GM10266 (cell line): ENCODE data around the gene ALPG.

Experiments
- DNase-seq: peaks from one replicate; pipeline ENCODE4 v3.0.0; 2012; ENCODE audit errors: extremely low spot score
- TF ChIP-seq, protein P1 (sequence below): IDR thresholded peaks from 2 replicates; pipeline ENCODE4 v1.5.1; 2012; ENCODE audit warnings: mild to moderate bottlenecking, low read depth; ENCODE audit not compliant: control insufficient read depth, insufficient read depth; ENCODE audit errors: missing control alignments

Gene ALPG

DNA sequence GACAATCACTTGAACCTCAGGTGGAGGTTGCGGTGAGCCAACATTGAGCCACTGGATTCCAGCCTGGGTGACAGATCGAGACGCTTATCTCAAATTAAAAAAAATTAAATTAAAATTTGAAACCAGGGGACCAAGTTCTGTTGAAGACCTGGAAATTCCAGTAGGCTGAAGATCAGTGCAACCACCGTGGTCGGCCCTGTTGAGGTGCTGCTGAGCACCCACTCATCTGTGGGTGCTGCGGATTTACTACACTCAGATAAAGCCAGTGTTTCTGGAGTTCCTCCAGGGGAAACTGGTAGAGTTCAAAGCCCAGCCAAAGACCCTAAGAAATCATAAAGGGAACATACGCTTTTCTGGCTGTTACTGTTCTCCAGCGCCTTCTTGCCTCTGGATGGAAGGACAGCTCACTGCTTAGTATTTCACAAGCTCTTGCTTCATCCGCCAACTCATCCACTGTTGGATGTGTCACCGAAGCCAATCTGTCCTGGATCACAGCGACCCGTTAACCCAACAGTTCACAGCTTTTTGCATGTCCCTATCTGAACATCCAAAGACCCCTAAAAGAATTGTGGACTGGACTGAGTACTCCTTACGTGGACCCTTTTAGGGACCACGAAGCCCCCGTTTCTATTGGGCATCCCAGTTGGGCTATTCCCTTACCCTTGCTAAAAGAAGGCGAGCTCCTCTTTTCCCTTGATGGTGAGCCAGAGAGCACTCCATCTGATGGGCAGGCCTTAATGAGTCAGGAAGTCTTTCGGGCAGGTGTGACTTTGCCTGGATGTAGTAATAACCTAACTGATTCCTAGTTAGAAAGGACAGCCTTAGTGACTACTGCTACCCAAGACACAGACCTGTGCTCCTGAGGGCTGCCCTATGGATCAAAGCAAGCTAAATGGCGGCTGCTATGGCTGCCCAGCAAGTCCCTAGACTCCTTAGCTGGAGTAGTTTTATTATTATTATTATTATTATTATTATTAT is 34.1 kb upstream of the ALPG start:
- TF ChIP-seq, protein P1, sequence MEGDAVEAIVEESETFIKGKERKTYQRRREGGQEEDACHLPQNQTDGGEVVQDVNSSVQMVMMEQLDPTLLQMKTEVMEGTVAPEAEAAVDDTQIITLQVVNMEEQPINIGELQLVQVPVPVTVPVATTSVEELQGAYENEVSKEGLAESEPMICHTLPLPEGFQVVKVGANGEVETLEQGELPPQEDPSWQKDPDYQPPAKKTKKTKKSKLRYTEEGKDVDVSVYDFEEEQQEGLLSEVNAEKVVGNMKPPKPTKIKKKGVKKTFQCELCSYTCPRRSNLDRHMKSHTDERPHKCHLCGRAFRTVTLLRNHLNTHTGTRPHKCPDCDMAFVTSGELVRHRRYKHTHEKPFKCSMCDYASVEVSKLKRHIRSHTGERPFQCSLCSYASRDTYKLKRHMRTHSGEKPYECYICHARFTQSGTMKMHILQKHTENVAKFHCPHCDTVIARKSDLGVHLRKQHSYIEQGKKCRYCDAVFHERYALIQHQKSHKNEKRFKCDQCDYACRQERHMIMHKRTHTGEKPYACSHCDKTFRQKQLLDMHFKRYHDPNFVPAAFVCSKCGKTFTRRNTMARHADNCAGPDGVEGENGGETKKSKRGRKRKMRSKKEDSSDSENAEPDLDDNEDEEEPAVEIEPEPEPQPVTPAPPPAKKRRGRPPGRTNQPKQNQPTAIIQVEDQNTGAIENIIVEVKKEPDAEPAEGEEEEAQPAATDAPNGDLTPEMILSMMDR = no peak
- DNase-seq = no peak

DNA sequence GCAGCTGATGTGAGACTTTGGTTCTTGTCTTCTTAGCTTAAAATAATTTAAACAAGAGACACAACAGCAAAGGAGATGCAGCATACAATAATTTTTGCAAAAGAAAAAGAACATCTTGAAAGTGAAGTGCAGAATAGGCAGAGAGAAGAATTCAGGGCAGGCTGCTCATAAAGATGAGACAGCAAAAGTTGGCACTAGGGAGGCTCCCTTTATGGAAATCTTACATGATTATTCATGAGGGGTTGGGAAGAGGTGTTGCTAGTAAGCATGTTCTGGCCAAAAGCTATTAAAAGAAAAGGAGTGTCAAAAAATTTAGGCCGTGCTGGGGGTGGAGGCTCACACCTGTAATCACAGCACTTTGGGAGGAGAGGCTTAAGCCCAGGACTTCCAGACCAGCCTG is 32.3 kb upstream of the ALPG start:
- DNase-seq = no peak
- TF ChIP-seq, protein P1 = no peak

DNA sequence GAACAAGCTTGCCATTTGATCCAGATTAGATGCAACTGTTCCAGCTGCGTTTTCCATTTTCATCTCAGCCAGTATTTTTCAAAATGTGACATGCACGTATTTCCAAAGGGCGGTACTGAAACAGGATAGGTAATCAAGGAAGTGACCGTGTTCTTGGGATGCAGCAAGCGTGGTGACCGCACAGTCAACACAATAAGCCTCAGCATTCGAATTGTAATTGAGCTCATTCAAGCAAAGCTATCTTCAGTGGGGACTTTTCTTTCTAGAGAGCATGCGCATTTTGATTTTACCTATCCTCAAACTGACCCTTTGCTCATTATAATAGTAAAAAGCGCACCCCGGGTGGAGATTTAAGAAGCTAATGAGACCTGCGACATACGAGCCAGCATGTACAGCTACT is 31.5 kb upstream of the ALPG start:
- TF ChIP-seq, protein P1 = no peak
- no peak for DNase-seq

DNA sequence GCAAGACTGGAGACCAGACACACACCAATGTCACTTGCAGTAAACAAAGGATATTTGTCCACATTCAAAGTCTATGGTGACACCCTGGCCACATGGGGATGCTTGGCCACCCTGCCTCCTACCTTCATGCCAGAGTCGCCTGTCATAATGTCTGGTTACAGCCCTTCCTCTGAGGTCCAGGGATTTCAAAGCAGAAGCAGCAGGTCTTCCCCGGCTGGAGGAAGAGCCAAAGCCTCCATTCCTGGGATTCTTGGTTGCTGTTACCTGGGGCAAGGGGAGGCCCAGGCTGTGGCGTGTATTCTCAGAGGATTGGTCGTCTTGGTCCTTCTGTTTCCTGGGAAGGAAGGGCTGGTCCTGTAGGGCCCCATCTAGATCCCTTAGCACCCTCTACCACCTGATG is 30.4 kb upstream of the ALPG start:
- no peak for DNase-seq
- TF ChIP-seq, protein P1 = no peak

DNA sequence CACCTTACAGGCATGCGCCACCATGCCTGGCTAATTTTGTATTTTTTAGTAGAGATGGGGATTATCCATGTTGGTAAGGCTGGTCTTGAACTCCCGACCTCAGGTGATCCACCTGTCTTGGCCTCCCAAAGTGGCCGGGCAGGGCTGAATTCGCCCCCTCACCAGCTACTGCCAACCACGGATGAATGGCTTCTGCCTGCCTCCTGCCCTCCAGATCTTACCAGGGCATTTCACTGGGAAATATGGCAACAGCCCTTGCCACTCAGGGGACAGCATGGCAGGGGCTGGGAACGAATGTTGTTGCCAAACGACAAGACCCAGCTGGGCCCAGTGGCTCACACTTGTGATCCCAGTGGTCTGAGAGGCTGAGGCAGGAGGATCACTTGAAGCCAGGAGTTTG is 29.9 kb upstream of the ALPG start:
- DNase-seq = no peak
- TF ChIP-seq, protein P1 = no peak

DNA sequence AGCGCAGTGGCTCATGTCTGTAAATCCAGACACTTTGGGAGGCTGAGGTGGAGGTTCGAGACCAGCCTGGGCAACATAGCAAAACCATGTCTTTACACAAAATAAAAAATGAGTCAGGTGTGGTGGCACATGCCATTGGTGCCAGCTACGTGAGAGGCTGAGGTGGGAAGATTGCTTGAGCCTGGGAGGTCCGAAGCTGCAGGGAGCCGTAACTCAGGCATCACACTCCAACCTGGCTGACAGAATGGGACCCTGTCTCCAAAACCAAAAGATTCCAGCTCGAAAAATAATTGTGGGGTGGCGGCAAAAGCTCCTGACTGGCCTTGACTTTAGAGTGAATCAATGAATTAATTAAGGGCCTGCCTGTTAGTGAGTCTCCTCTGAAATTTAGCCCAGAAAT is 29.3 kb upstream of the ALPG start:
- TF ChIP-seq, protein P1 = no peak
- no peak for DNase-seq
